Umbilical cord (tissue), 2 donors: ENCODE data around the gene NCOA7. TPM values are rescaled to one million over a fixed set of nuclear protein-coding genes. Genes with fewer than 3 reads are reported as not detected.
"Not testable (repeated sequence)": the region's sequence is repeated elsewhere in the genome, so short reads cannot be mapped to it uniquely, and the experiment has no call there.

Experiments
- DNase-seq: peaks from one replicate; pipeline ENCODE4 v3.0.0-alpha.2; 2015; ENCODE audit warnings: low spot score
- total RNA-seq: library from RNA; depleted of rRNA; stranded (reverse); fragments of >200 nt; gene quantifications from one replicate; pipeline ENCODE4 v1.2.3, GENCODE V29; 2014; ENCODE audit warnings: low replicate concordance; ENCODE audit not compliant: insufficient read depth

NCOA7 gene
- total RNA-seq, 1 donor from 2014 or later: 31.3 TPM

- DNase-seq: no peak
These were observed 37.4 kb upstream of the NCOA7 start for GRCh38 chr6:125753218-125753936.

- DNase-seq: no peak
These were observed 36.9 kb upstream of the NCOA7 start for GRCh38 chr6:125753937-125754259.

GRCh38 chr6:125754566-125754965 is 36.2 kb upstream of the NCOA7 start:
- DNase-seq: no peak

- no peak for DNase-seq
These were observed 31.4 kb upstream of the NCOA7 start for GRCh38 chr6:125759184-125759902.

GRCh38 chr6:125759959-125760457 is 30.8 kb upstream of the NCOA7 start:
- DNase-seq: no peak

GRCh38 chr6:125764121-125764671 is 26.6 kb upstream of the NCOA7 start:
- DNase-seq: peak; percentile 86

GRCh38 chr6:125765944-125766343 is 24.8 kb upstream of the NCOA7 start:
- no peak for DNase-seq

- DNase-seq: no peak
These were observed 24.1 kb upstream of the NCOA7 start for GRCh38 chr6:125766641-125767040.

GRCh38 chr6:125769147-125769783 is 21.5 kb upstream of the NCOA7 start:
- DNase-seq: no peak

- DNase-seq: no peak
These were observed 17.1 kb upstream of the NCOA7 start for GRCh38 chr6:125773387-125774341.

- not testable (repeated sequence) for DNase-seq
These were observed 14.5 kb upstream of the NCOA7 start for GRCh38 chr6:125776107-125776826.

GRCh38 chr6:125779924-125780539 is 10.7 kb upstream of the NCOA7 start:
- peak; percentile 98 for DNase-seq

- peak; percentile 81 for DNase-seq
These were observed 10.0 kb upstream of the NCOA7 start for GRCh38 chr6:125780540-125781313.

GRCh38 chr6:125781314-125781868 is 9.4 kb upstream of the NCOA7 start:
- DNase-seq: no peak

GRCh38 chr6:125784365-125784764 is 6.4 kb upstream of the NCOA7 start:
- peak; percentile 56 for DNase-seq

GRCh38 chr6:125787791-125788190 is 3.0 kb upstream of the NCOA7 start:
- DNase-seq: peak; percentile 60

- DNase-seq: no peak
These were observed 1.6 kb upstream of the NCOA7 start for GRCh38 chr6:125789167-125789566.

- peak; percentile 71 for DNase-seq
These were observed 993 bp upstream of the NCOA7 start for GRCh38 chr6:125789576-125790357.
